KMS-11 (cell line): ENCODE data around the gene RASD2.

ENCODE experiments used
- H2AFZ ChIP-seq: fragments of 200-600 bp; sonication (generic); 2 replicates; pipeline ENCODE4 v1.6.1; 2016; ENCODE audit warnings: antibody characterized with exemption, mixed run types, low read depth
- H3K27ac ChIP-seq: fragments of 200-600 bp; sonication (generic); 2 replicates; pipeline ENCODE4 v1.6.1; 2016; ENCODE audit warnings: mild to moderate bottlenecking, mixed run types
- H3K27me3 ChIP-seq: fragments of 200-600 bp; sonication (generic); 2 replicates; pipeline ENCODE4 v1.6.1; 2017; ENCODE audit warnings: mild to moderate bottlenecking, low read depth, mixed run types, moderate library complexity; ENCODE audit not compliant: insufficient read depth
- H3K36me3 ChIP-seq: fragments of 200-600 bp; sonication (generic); 2 replicates; pipeline ENCODE4 v1.6.1; 2017; ENCODE audit warnings: mild to moderate bottlenecking, mixed run types; ENCODE audit not compliant: insufficient read depth
- H3K4me1 ChIP-seq: fragments of 200-600 bp; sonication (generic); 2 replicates; pipeline ENCODE4 v1.6.1; 2016; ENCODE audit warnings: mild to moderate bottlenecking, low read depth, mixed run types; ENCODE audit not compliant: poor library complexity, severe bottlenecking
- H3K4me2 ChIP-seq: fragments of 200-600 bp; sonication (generic); 2 replicates; pipeline ENCODE4 v1.7.0; 2016; ENCODE audit warnings: mild to moderate bottlenecking, mixed run types
- H3K4me3 ChIP-seq: fragments of 200-600 bp; sonication (generic); IDR thresholded peaks from 2 replicates; pipeline ENCODE4 v1.6.1; 2017; ENCODE audit warnings: low read depth, low read length, mixed read lengths; ENCODE audit not compliant: insufficient read depth
- H3K79me2 ChIP-seq: fragments of 200-600 bp; sonication (generic); 2 replicates; pipeline ENCODE4 v1.6.1; 2016; ENCODE audit warnings: low read depth, mixed run types; ENCODE audit not compliant: insufficient read depth
- H3K9ac ChIP-seq: fragments of 200-600 bp; sonication (generic); 2 replicates; pipeline ENCODE4 v1.6.1; 2016; ENCODE audit warnings: mild to moderate bottlenecking, mixed run types
- H4K20me1 ChIP-seq: fragments of 200-600 bp; sonication (generic); 2 replicates; pipeline ENCODE4 v1.6.1; 2016; ENCODE audit warnings: mild to moderate bottlenecking, mixed run types; ENCODE audit not compliant: insufficient read depth
- TF ChIP-seq, protein P1 (sequence below): fragments of 200-600 bp; sonication (generic); conservative IDR thresholded peaks from 2 replicates; pipeline ENCODE4 v1.6.1; 2017; ENCODE audit warnings: low read depth, mild to moderate bottlenecking, antibody characterized with exemption, low read length, moderate library complexity, mixed read lengths

Gene RASD2

DNA sequence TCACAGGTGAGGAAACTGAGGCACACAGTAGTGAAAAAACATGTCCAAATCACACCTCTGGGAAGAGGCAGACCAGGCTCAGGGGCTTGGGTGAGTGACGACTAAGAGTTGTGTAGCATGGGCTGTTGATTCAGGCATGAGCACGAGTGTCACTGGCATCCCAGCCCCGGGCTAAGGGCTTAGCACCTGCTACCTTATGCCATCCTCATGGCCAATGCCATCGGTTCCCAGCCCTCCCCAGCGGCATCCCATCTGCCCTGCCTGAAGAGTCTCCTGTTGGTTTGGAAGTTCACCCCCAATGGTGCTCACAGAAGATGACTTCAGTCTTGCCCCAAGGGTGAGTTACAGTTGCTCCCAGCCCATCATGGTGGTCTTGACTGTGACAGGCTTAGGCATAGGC lies 54.1 kb downstream of the RASD2 start:
- no peaks in the 10 kb centered on the region for H3K4me1 ChIP-seq
- H3K36me3 ChIP-seq, result no peaks in the 10 kb centered on the region
- H2AFZ ChIP-seq, result no peak overlapping the region
- H3K4me3 ChIP-seq, result no peak overlapping the region
- H3K4me2 ChIP-seq, result no peak overlapping the region
- H3K9ac ChIP-seq, result no peak overlapping the region
- H3K27me3 ChIP-seq, result no peaks in the 10 kb centered on the region
- no peaks in the 10 kb centered on the region for H4K20me1 ChIP-seq
- no peaks in the 10 kb centered on the region for H3K79me2 ChIP-seq
- H3K27ac ChIP-seq, result no peak overlapping the region
- TF ChIP-seq, protein P1, sequence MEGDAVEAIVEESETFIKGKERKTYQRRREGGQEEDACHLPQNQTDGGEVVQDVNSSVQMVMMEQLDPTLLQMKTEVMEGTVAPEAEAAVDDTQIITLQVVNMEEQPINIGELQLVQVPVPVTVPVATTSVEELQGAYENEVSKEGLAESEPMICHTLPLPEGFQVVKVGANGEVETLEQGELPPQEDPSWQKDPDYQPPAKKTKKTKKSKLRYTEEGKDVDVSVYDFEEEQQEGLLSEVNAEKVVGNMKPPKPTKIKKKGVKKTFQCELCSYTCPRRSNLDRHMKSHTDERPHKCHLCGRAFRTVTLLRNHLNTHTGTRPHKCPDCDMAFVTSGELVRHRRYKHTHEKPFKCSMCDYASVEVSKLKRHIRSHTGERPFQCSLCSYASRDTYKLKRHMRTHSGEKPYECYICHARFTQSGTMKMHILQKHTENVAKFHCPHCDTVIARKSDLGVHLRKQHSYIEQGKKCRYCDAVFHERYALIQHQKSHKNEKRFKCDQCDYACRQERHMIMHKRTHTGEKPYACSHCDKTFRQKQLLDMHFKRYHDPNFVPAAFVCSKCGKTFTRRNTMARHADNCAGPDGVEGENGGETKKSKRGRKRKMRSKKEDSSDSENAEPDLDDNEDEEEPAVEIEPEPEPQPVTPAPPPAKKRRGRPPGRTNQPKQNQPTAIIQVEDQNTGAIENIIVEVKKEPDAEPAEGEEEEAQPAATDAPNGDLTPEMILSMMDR, result no peak

DNA sequence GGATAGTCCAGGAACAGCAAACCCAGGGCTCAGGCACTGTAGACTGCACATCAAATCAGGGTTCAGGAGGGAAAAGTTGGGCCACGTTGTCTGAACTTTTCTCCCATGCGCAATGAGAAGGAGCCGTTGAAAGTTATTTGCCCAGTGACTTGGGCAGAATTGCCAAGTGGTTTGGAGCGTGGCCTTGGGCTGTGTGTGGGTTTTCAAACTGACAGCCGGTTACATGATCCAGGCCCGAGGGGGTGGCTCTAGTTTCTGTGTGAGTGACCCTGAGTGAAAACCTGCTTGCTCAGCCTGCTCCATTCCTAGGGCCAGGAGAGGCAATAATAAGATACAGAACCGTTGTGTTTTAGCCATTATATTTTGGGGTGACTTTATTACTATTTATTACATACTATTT lies 56.2 kb downstream of the RASD2 start:
- no peaks in the 10 kb centered on the region for H3K4me1 ChIP-seq

DNA sequence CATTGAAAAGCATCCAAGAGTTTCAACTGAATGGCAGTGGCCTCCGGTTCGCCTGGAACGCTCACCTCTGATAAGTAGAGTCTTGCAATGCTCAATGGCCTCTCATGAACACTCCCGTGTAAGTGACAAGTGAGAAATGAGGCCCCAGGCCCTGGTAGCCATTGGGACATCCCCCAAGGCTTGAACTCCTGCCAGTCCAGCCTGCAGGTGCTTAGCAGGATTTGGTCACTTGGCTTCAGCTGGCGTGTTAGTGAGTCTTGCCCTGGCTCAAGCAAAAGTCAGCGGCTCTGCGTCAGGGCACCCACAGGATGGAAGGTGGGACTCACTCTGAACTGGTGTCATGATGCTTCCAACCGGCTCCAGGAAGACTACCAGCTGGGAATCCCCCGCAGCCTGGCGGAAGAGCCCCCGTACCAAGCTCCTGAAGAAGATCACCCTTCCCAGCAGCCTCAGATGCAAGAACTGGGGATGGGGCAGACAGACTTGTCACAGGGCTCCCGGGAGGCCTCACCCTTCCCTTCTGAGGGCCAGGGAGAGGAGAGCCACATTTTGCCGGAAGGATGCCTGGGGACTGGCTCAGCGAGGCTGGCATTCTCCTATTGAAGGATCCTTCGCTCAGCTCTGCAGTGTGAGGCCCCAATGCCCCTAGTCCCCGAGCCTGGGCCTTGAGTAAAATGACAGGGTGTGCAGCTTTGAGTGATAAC lies 57.2 kb downstream of the RASD2 start:
- H3K36me3 ChIP-seq, result no peaks in the 10 kb centered on the region
- no peak overlapping the region for H2AFZ ChIP-seq
- no peak overlapping the region for H3K27ac ChIP-seq
- H3K4me1 ChIP-seq, result no peaks in the 10 kb centered on the region
- no peaks in the 10 kb centered on the region for H3K79me2 ChIP-seq
- TF ChIP-seq, protein P1, result no peak
- no peak overlapping the region for H3K4me3 ChIP-seq
- H4K20me1 ChIP-seq, result no peaks in the 10 kb centered on the region
- no peaks in the 10 kb centered on the region for H3K27me3 ChIP-seq
- no peak overlapping the region for H3K9ac ChIP-seq
- H3K4me2 ChIP-seq, result no peak overlapping the region

More for the DNA sequence above, 56.2 kb downstream of the RASD2 start:
- TF ChIP-seq, protein P1, result no peak
- Histone ChIP-seq H3K27me3 (no peaks in the 10 kb centered on the region), H4K20me1 (no peaks in the 10 kb centered on the region), H3K4me2 (no peak overlapping the region), H2AFZ (no peak overlapping the region), H3K4me3 (no peak overlapping the region), H3K9ac (no peak overlapping the region), H3K36me3 (no peaks in the 10 kb centered on the region), H3K79me2 (no peaks in the 10 kb centered on the region), H3K27ac (no peak overlapping the region)

DNA sequence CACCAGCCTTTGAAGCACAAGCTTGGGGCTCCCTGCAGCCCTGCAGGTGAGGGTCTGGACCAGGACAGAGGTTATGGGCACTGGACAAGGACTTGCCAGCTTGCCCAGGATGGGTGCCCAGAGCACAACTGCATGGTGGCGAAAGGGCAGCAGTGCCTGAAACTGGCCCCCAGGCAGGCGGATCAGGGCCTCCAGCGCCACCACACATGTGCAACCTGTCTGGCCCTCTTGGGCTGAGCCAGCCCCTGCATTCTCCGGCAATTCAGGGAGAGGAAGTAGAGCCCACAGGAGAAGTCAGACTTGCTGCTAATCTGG lies 57.7 kb downstream of the RASD2 start:
- no peaks in the 10 kb centered on the region for H3K4me1 ChIP-seq
- H3K4me3 ChIP-seq, result no peak overlapping the region
- no peak overlapping the region for H3K4me2 ChIP-seq
- TF ChIP-seq, protein P1, result no peak
- no peaks in the 10 kb centered on the region for H3K36me3 ChIP-seq
- H2AFZ ChIP-seq, result no peak overlapping the region
- H3K9ac ChIP-seq, result no peak overlapping the region
- no peaks in the 10 kb centered on the region for H4K20me1 ChIP-seq
- H3K79me2 ChIP-seq, result no peaks in the 10 kb centered on the region
- no peaks in the 10 kb centered on the region for H3K27me3 ChIP-seq
- no peak overlapping the region for H3K27ac ChIP-seq
